Natural killer cell treated with Interleukin-12 subunit alpha and Interleukin-12 subunit beta and Interleukin-15 and Interleukin-18, amount 100 ng/mL, for 72 hours (primary cell): ENCODE results near the gene PRAME. TPM values are rescaled to one million over a fixed set of nuclear protein-coding genes. Genes with fewer than 3 reads are reported as not detected.

Experiments
- ATAC-seq, 2 donors: fragments of 150-1000 bp; cut with Tn5 transposase in 1 of 2; sonication (Bioruptor Pico), chemical (Tn5 transposase) in 1 of 2; 2 replicates each; pipeline ENCODE4 v1.10.0; 2021
- DNase-seq: peaks from one replicate; pipeline ENCODE4 v3.0.0; 2022; ENCODE audit warnings: low spot score
- H3K27ac Mint-ChIP-seq, 2 donors: 1 replicate in 1 of 2; 2 replicates in 1 of 2; pipeline ENCODE4 v1.8.0; 2022; ENCODE audit warnings: mixed read lengths in 2 of 2, mild to moderate bottlenecking in 1 of 2, moderate library complexity in 1 of 2
- H3K27me3 Mint-ChIP-seq, 2 donors: 1 replicate in 1 of 2; 2 replicates in 1 of 2; pipeline ENCODE4 v1.8.0; 2022; ENCODE audit warnings: mixed read lengths in 2 of 2
- H3K36me3 Mint-ChIP-seq: one replicate; pipeline ENCODE4 v1.8.0; 2022; ENCODE audit warnings: mixed read lengths
- H3K4me1 Mint-ChIP-seq, 2 donors: 1 replicate in 1 of 2; 2 replicates in 1 of 2; pipeline ENCODE4 v1.8.0; 2022; ENCODE audit warnings: low read depth in 2 of 2, mixed read lengths in 2 of 2, mild to moderate bottlenecking in 1 of 2
- H3K4me3 Mint-ChIP-seq: one replicate; pipeline ENCODE4 v1.8.0; 2022; ENCODE audit warnings: mixed read lengths
- H3K9me3 Mint-ChIP-seq: 2 replicates; pipeline ENCODE4 v1.8.0; 2022; ENCODE audit warnings: mixed read lengths
- total RNA-seq, 2 donors: library from RNA; stranded (reverse); gene quantifications; one replicate each; pipeline ENCODE4 v1.2.3, GENCODE V29; 2022

PRAME gene
- total RNA-seq, 2 donors from 2014 or later: 0.93 TPM; not detected in 1

DNA sequence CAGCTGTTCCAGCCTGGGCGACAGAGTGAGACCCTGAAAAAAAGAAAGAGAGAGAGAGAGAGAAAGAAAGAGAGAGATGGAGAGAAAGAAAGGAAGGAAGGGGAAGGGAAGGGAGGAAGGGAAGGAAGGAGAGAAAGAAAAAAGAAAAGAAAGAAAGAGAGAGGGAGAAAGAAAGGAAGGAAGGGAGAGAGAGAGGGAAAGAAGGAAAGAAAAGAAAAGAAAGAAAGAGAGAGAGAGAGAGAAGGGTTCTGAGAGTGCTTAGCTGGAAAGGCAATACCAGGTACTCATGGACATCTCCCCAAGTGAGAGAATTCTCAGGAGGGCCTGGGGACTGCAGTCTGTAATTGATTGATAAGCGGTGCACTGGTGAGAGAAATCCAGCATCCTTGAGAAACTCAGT, 12.8 kb upstream of the PRAME start:
- Mint-ChIP-seq H3K36me3 (no peaks in the 10 kb centered on the region), H3K4me1 (no peaks in the 10 kb centered on the region), H3K4me3 (no peak overlapping the region), H3K27ac (no peak overlapping the region), H3K27me3 (peaks cover 26 to 41% of the 10 kb centered on the region in 2 donors), H3K9me3 (no peaks in the 10 kb centered on the region)
- DNase-seq (no peak), ATAC-seq (no peak)

DNA sequence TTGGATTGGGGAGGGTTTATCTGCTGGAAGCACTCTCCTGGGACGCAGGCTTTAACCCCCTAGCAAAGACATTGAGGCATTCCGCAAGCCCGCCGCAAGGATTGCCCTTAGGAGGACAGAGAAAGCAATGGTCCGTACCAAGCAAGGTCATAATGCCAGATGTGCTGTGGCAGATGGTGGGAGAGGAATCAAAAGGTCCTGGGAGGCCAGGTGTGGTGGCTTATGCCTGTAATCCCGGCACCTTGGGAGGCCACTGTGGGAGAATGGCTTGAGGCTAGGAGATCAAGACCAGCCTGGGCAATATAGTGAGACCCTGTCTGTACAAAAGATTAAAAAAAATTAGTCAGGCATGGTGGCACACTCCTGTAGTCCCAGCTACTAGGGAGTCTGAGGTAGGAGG, 12.4 kb upstream of the PRAME start:
- Mint-ChIP-seq H3K4me1 (no peaks in the 10 kb centered on the region), H3K4me3 (no peak overlapping the region), H3K9me3 (no peaks in the 10 kb centered on the region), H3K27me3 (peaks cover 30 to 45% of the 10 kb centered on the region in 2 donors), H3K36me3 (no peaks in the 10 kb centered on the region), H3K27ac (no peak overlapping the region)
- no peak for DNase-seq
- ATAC-seq: no peak

DNA sequence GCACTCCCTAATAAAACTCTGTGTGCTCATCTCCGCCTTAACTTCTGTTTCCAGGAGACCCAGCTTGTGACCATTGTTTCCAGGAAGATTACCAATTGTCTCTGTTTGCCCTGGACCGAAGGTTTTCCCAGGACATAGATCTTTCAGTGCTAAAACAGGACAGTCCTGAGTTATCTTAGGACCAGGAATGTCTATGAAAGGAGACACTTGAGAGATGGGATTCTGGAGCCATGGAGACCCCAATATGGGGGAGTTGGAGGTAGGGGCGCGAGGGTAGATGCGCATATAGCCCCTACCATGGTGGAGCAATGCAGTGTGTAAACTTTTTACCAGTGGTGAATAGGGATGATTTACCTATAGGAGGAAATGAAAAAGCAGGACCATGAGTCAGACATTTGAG, 10.2 kb upstream of the PRAME start:
- peaks cover 29 to 47% of the 10 kb centered on the region in 2 donors for H3K27me3 Mint-ChIP-seq

DNA sequence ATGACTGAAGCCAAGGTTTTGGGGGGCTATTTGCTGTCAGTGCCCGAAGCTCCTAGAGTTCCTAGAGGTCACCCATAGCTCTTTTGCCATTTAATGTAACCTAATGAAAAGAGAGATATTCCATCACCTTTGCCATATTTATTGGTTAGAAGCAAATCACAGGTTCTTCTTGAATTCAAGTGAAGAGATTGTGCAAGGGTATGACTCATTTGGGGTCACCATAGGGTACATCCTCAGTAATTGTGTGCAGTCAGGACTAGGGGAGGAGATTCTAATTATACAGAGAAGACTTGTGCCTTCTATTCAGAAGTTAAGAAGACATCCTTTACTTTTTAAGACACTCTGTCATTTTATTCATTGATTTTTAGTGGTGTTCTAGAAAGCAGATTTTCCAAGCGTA, 6.9 kb upstream of the PRAME start:
- no peaks in the 10 kb centered on the region for H3K9me3 Mint-ChIP-seq
- DNase-seq (no peak), ATAC-seq (no peak)
- H3K36me3 Mint-ChIP-seq: no peaks in the 10 kb centered on the region
- H3K4me3 Mint-ChIP-seq: no peak overlapping the region
- H3K27me3 Mint-ChIP-seq: peaks cover 20 to 37% of the 10 kb centered on the region in 2 donors
- H3K4me1 Mint-ChIP-seq: no peaks in the 10 kb centered on the region
- H3K27ac Mint-ChIP-seq: no peak overlapping the region

More for the DNA sequence above, 10.2 kb upstream of the PRAME start:
- H3K4me3 Mint-ChIP-seq: no peak overlapping the region
- H3K36me3 Mint-ChIP-seq: no peaks in the 10 kb centered on the region
- no peaks in the 10 kb centered on the region for H3K9me3 Mint-ChIP-seq
- ATAC-seq: no peak
- no peak for DNase-seq
- no peaks in the 10 kb centered on the region for H3K4me1 Mint-ChIP-seq
- H3K27ac Mint-ChIP-seq: no peak overlapping the region

DNA sequence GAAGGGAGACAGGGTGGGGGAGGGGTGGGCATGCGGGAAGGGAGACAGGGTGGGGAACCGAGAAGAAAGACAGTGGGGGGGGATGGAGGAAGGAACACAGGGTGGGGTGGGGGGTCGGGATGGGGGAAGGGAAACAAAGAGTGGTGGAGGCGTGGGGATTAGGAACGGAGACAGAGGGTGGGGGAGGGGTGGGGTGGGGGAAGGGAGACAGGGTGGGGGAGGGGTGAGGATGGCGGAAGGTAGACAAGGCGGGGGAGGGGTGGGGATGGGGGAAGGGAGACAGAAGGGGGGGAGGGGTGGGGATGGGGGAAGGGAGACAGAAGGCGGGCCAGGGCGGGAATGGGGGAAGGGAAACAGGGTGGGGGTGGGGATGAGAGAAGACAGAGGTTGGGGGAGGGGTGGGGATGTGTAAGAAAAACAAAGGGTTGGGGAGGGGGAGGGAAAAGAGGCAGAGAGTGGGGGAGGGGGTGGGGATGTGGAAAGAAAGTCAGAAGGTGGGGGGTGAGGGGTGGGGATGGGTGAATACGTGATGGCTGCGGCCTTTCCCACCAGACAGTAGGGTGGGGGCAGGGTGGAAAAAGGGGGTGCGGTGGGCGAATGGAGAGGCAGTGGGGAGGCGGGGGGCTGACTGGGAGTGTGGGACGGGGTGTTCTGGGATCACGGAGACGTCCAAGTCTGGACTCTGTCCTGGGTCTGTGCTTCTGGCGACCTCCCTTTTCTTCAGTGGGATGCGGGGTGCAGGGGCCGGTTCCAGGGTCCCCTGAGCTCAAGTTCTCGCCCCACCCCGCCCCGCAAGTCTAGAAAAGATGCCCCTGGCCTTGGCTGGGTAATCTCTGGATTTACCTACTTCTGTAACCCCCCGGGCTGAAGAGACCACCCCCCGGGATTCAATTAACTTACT, 744 bp downstream of the PRAME start:
- Mint-ChIP-seq H3K27ac (no peak overlapping the region), H3K36me3 (no peaks in the 10 kb centered on the region), H3K4me1 (peaks cover 0 to 4% of the 10 kb centered on the region in 2 donors), H3K27me3 (peaks cover 2 to 5% of the 10 kb centered on the region in 2 donors), H3K9me3 (no peaks in the 10 kb centered on the region), H3K4me3 (no peak overlapping the region)
- DNase-seq: no peak
- no peak for ATAC-seq

DNA sequence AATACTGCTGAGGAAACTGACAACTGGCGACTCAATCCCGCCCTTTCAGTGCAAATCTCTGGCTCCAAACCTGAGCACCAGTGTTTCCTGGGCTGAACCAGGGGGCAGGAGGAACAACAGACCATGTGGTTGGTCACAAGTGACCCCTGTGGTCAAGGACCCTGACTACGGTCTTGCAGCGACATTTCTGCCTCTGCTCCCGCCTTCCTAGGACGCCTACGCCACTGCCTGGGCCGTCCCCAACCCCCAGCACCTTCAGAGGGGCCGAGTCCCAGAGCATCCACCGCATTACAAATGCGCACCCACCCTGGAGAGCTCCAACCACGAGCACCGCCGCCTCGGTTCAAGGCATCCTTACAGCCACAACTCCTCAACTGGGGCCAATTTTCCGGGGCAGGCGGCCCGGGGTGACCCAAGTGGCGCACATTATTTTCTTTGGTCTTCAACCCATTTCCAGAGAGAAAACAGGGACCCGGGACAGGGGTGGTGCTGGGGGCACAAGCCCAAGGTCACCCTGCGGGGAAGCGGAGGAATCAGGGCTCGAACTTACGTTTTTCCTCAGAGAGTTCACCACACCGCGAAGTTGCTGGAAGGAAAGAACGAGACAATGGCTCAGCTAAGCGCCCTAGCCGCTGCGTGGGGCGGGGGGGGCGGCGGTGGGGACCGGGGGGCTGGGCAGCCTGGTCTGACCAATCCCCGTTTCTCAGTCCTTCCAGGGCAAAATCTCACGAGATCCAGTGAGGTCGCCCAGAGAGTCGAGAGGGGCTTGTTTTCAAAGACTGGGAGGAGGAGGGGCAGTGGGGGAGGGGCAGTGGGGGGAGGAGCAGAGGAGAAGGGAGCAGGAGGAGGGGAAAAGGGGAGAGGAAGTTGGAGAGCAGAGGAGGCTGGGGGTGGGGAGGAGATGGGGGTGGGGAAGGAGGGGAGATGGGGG, 1.8 kb downstream of the PRAME start:
- no peak overlapping the region for H3K27ac Mint-ChIP-seq
- no peak overlapping the region for H3K4me3 Mint-ChIP-seq

DNA sequence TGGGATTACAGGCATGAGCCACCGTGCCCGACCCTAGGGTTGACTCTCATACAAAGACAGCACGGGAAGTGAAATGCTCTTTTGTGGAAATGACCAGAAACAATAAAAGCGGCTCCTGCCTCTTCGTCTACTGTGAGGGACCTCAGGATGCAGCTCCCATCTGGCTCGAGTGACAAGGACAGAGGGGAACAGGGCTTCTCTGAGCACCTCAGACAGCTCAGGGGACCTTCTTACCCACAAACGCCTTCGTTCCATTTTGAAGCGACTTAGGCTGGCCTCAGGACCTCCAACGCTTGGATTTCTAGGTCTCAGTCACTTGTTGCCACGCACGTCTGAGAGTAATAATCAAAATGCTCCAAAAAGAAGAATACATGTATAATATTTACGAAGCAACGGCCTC, 2.5 kb downstream of the PRAME start:
- peaks cover 0 to 4% of the 10 kb centered on the region in 2 donors for H3K4me1 Mint-ChIP-seq

More for the DNA sequence above, 1.8 kb downstream of the PRAME start:
- DNase-seq (no peak), ATAC-seq (no peak)
- peaks cover 0 to 2% of the 10 kb centered on the region in 2 donors for H3K27me3 Mint-ChIP-seq
- H3K9me3 Mint-ChIP-seq: no peaks in the 10 kb centered on the region
- peaks cover 0 to 4% of the 10 kb centered on the region in 2 donors for H3K4me1 Mint-ChIP-seq
- no peaks in the 10 kb centered on the region for H3K36me3 Mint-ChIP-seq

DNA sequence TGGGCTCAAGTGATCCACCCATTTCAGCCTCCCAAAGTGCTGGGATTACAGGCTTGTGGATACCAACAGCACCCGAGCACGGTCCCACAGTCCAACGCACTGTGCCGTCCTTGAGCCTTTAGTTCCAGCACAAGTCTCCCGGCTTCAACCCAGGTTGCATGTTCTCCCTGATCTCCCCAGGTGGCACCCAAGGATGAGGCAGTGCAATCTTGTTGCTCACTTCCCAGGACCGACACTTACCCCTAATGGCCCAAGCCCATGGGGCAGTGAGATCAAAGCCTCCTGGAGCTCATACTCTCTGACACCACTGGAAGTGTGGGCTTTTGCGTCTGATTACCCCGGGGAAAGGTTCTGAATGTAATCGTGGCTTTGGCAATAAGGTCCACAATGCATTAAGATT, 3.5 kb downstream of the PRAME start:
- no peak for DNase-seq
- H3K27ac Mint-ChIP-seq: no peak overlapping the region
- peaks cover 0 to 2% of the 10 kb centered on the region in 2 donors for H3K27me3 Mint-ChIP-seq
- H3K4me3 Mint-ChIP-seq: no peak overlapping the region
- ATAC-seq: no peak
- peaks cover 0 to 4% of the 10 kb centered on the region in 2 donors for H3K4me1 Mint-ChIP-seq
- no peaks in the 10 kb centered on the region for H3K9me3 Mint-ChIP-seq
- H3K36me3 Mint-ChIP-seq: no peaks in the 10 kb centered on the region

More for the DNA sequence above, 2.5 kb downstream of the PRAME start:
- ATAC-seq (no peak), DNase-seq (no peak)
- no peaks in the 10 kb centered on the region for H3K36me3 Mint-ChIP-seq
- H3K4me3 Mint-ChIP-seq: no peak overlapping the region
- no peak overlapping the region for H3K27ac Mint-ChIP-seq
- peaks cover 0 to 2% of the 10 kb centered on the region in 2 donors for H3K27me3 Mint-ChIP-seq
- no peaks in the 10 kb centered on the region for H3K9me3 Mint-ChIP-seq

DNA sequence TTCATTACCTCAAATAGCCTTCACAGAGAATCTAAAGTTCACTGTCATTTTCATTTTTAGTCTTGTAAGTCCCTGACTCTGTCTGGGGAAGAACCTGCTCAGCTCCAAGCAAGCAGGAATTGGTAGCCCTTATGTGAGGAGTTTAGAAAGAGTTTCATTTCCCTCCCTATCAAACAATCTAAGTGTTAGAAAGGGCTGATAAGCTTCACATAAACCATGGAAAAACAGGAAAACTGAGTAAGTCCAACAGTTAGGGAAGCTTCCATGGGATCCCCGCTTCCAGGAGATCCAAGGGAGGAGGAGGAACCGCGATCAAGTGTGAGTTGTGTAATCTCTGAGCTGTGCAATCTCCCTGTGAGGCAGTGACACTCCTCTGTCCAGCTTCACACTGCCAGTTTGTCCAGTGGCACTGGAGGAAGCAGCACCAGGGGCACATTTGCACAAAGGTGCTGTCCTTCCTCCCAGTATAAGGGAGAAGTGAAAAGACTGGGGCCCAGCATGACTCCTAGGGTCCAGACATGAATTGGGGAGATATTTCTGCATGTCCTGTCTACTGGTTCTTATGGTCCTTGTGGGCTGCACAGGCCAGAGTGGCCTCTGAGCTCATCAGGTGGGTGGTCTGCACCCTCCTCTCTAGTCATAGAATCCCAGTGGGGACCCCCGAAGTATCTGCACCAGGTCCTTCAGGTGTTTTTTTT, 4.3 kb downstream of the PRAME start:
- ATAC-seq (no peak), DNase-seq (no peak)
- Mint-ChIP-seq H3K9me3 (no peaks in the 10 kb centered on the region), H3K36me3 (no peaks in the 10 kb centered on the region), H3K27me3 (peaks cover 0 to under 1% of the 10 kb centered on the region in 2 donors), H3K4me3 (no peak overlapping the region), H3K27ac (no peak overlapping the region), H3K4me1 (peaks cover 0 to 4% of the 10 kb centered on the region in 2 donors)

DNA sequence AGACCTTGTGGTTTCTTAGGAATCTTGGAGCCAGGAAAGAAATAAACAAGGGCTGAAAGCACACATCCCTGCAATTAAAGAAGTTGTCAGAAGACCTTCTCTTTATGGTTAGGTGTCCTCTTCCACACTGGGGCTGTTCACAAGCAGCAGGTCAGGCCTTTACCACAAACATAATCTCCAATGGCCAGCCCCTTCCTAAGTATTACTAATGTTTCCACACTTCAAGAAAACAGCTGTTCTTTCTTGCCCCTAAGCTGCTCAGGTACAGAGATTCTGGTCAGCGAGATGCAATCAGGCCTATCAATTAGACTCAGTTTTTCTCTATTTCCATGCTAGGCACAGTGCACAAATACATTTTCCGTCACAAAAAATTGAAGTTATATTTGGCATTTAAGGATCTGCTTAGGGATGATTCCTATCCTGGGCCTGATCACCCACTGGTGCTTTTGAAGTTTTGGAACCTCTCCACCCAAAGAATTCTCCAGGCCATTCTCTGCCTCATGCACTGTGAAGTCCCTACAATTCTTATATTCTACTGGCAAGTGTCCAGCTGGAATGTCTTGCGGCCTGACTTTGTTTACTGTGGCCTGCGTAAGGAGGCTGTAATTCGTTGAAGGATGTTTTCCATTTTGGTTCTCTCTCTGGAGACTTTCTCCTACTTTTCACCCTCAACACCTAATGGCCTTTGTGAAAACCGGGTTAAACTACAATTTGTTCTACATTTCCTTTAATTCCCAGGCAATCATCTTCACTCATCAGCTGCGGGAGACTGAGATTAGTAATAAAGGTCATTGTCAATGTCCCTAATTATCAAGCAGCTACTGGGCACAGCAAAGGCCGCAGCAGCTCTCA, 5.1 kb downstream of the PRAME start:
- no peak for DNase-seq
- Mint-ChIP-seq H3K27ac (no peak overlapping the region), H3K27me3 (peaks cover 0 to 4% of the 10 kb centered on the region in 2 donors), H3K4me3 (no peak overlapping the region), H3K36me3 (no peaks in the 10 kb centered on the region), H3K4me1 (peaks cover 0 to 1% of the 10 kb centered on the region in 2 donors), H3K9me3 (no peaks in the 10 kb centered on the region)
- ATAC-seq: no peak

DNA sequence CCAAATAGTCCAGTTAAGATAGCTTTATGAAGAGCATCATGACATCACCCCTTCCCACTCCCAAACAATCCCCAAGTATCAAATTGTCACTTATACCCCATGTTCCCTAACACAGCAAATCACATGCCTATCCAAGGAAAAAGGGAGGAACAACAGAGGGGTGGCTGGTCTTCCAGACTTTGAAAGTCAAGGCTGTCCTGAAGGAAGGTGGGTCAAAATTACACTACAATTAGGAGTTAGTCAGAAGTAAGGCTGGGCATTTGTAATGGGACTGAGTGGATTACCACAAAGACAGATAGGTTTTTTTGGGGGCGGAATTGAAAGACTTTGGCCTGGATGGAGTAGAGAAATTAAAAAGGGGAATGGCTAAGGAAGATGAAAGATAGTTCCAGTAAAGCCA, 5.9 kb downstream of the PRAME start:
- Mint-ChIP-seq H3K36me3 (no peaks in the 10 kb centered on the region), H3K4me3 (no peak overlapping the region), H3K27me3 (peaks cover 0 to 4% of the 10 kb centered on the region in 2 donors), H3K27ac (no peak overlapping the region), H3K9me3 (no peaks in the 10 kb centered on the region), H3K4me1 (no peaks in the 10 kb centered on the region)
- DNase-seq: no peak
- no peak for ATAC-seq

DNA sequence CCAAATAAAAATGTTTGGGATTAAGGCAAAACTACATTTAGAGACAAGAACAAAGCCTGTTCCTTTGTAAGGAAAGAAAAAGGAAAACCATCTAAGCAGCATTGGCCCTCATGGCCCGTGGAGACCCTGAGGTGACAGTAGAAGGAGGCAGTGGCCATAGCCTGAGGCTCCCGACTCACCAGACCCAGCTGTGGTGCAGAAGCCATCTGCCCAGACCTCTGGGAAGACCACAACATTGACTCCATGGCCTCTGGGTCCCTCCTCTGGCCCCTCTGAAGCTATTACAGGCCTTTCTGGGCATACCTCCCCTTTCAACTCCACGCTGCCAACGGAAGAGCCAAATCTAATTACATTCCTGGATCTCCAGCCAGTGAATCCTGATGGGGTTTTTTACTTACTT, 6.4 kb downstream of the PRAME start:
- ATAC-seq (no peak), DNase-seq (no peak)
- H3K9me3 Mint-ChIP-seq: no peaks in the 10 kb centered on the region
- no peaks in the 10 kb centered on the region for H3K36me3 Mint-ChIP-seq
- H3K4me3 Mint-ChIP-seq: no peak overlapping the region
- H3K27me3 Mint-ChIP-seq: peaks cover 0 to 4% of the 10 kb centered on the region in 2 donors
- no peak overlapping the region for H3K27ac Mint-ChIP-seq
- H3K4me1 Mint-ChIP-seq: no peaks in the 10 kb centered on the region
